Gastrocnemius medialis (tissue), 4 donors: ENCODE data around the gene AXL. TPM values are rescaled to one million over a fixed set of nuclear protein-coding genes. Genes with fewer than 3 reads are reported as not detected.
A peak's percentile ranks its signal among the peaks of the same experiment; 100 is the strongest.

Experiments
- ATAC-seq, 2 donors: fragments of 150-250 bp; one replicate each; pipeline ENCODE4 v1.9.1; 2016
- DNase-seq, 2 donors: peaks; one replicate each; pipeline ENCODE4 v3.0.0-alpha.2; 2019
- H3K27ac ChIP-seq, 4 donors: fragments of 200-600 bp; sonication (generic); 1 replicate in 1 of 4; 2 replicates in 3 of 4; pipeline ENCODE4 v1.5.1; 2016 to 2018; ENCODE audit warnings: mild to moderate bottlenecking in 2 of 4, moderate library complexity in 1 of 4
- H3K27me3 ChIP-seq, 3 donors: fragments of 200-600 bp; sonication (generic) in 2 of 3; 1 replicate in 1 of 3; 2 replicates in 2 of 3; pipeline versions ENCODE4 v1.5.1 to v1.6.0; 2016 to 2019; ENCODE audit warnings: mild to moderate bottlenecking in 1 of 3, moderate library complexity in 1 of 3
- H3K36me3 ChIP-seq, 2 donors: fragments of 200-600 bp; sonication (generic) in 1 of 2; one replicate each; pipeline ENCODE4 v1.5.1; 2017 to 2018
- H3K4me1 ChIP-seq, 2 donors: fragments of 200-600 bp; sonication (generic) in 1 of 2; one replicate each; pipeline ENCODE4 v1.5.1; 2016 to 2017; ENCODE audit warnings: mild to moderate bottlenecking in 2 of 2
- H3K4me3 ChIP-seq, 4 donors: fragments of 200-600 bp; sonication (generic) in 3 of 4; 1 replicate in 1 of 4; 2 replicates in 3 of 4; pipeline ENCODE4 v1.5.1; 2016 to 2019; ENCODE audit warnings: mild to moderate bottlenecking in 2 of 4
- H3K9me3 ChIP-seq, 3 donors: fragments of 200-600 bp; sonication (generic) in 2 of 3; 1 replicate in 1 of 3; 2 replicates in 2 of 3; pipeline ENCODE4 v1.5.1; 2016 to 2019
- POLR2A ChIP-seq, 2 donors: fragments of 450-650 bp; IDR thresholded peaks; one replicate each; pipeline ENCODE4 v1.6.1; 2017; ENCODE audit warnings: antibody characterized with exemption in 2 of 2, mild to moderate bottlenecking in 2 of 2, moderate library complexity in 2 of 2
- in situ Hi-C, 4 donors: fragments of 200-750 bp; cut with MboI; loops; one replicate each; pipeline versions ENCODE4 v1.15.0 to v1.8.0; 2017; ENCODE audit warnings: low sequenced_read_pairs in 4 of 4
- intact Hi-C: fragments of 100-400 bp; cut with DNase I; formaldehyde crosslinking; loops from one replicate; pipeline ENCODE4 v1.15.1; 2023; ENCODE audit warnings: low total_unique reads
- total RNA-seq, 4 donors: library from RNA; depleted of rRNA; stranded (reverse); fragments of >200 nt; gene quantifications; one replicate each; pipeline versions ENCODE4 v1.1.0 to v1.2.3, GENCODE V29; 2016
- TF ChIP-seq, protein P1 (sequence below), 5 experiments: fragments of 450-650 bp in 3 of 5; fragments of 200-600 bp in 2 of 5; sonication (generic) in 2 of 5; IDR thresholded peaks in 4 of 5; conservative IDR thresholded peaks in 1 of 5; 1 replicate in 4 of 5; 2 replicates in 1 of 5; pipeline ENCODE4 v1.5.1; 2016 to 2019; ENCODE audit warnings: antibody characterized with exemption in 5 of 5, mild to moderate bottlenecking in 3 of 5, moderate library complexity in 3 of 5

The AXL gene
- total RNA-seq, 4 donors from 2014 or later = 17.4 to 49.2 (median 37.4) TPM

DNA sequence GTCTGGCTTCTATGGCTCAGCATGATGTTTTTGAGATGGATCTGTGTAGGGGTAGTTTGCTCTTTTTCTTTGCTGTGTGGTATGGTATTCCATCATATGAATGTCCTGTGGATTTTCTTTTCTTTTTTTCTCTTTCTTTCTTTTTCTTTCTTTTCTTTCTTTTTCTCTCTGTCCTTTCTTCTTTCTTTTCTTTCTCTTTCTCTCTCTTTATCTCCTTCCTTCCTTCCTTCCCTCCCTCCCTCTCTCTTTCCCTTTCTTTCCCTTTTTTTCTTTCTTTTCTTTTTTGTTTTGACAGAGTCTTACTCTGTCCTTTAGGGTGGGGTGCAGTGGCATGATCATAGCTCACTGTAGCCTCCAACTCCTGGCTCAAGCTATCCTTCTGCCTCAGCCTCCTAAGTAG lies 36.1 kb downstream of the AXL start:
- in situ Hi-C loops (loop anchor here in 1 of 4 donors (25.0 kb wide), 1 partner anchor 593 kb away; no protein-coding TSS in a partner anchor), intact Hi-C loops (no loop called here)
- ATAC-seq (no peak), DNase-seq (no peak)
- no peak for TF ChIP-seq POLR2A (IDR thresholded peaks at IDR 0.05)
- TF ChIP-seq, protein P1, sequence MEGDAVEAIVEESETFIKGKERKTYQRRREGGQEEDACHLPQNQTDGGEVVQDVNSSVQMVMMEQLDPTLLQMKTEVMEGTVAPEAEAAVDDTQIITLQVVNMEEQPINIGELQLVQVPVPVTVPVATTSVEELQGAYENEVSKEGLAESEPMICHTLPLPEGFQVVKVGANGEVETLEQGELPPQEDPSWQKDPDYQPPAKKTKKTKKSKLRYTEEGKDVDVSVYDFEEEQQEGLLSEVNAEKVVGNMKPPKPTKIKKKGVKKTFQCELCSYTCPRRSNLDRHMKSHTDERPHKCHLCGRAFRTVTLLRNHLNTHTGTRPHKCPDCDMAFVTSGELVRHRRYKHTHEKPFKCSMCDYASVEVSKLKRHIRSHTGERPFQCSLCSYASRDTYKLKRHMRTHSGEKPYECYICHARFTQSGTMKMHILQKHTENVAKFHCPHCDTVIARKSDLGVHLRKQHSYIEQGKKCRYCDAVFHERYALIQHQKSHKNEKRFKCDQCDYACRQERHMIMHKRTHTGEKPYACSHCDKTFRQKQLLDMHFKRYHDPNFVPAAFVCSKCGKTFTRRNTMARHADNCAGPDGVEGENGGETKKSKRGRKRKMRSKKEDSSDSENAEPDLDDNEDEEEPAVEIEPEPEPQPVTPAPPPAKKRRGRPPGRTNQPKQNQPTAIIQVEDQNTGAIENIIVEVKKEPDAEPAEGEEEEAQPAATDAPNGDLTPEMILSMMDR (IDR thresholded peaks at IDR 0.05 in 4 of 5, conservative IDR thresholded peaks at IDR 0.05 in 1 of 5) = no peak
- H3K27ac ChIP-seq = no peak overlapping the region
- H3K36me3 ChIP-seq = no peaks in the 10 kb centered on the region
- H3K9me3 ChIP-seq = no peaks in the 10 kb centered on the region
- H3K27me3 ChIP-seq = no peaks in the 10 kb centered on the region
- no peaks in the 10 kb centered on the region for H3K4me1 ChIP-seq
- H3K4me3 ChIP-seq = no peak overlapping the region

DNA sequence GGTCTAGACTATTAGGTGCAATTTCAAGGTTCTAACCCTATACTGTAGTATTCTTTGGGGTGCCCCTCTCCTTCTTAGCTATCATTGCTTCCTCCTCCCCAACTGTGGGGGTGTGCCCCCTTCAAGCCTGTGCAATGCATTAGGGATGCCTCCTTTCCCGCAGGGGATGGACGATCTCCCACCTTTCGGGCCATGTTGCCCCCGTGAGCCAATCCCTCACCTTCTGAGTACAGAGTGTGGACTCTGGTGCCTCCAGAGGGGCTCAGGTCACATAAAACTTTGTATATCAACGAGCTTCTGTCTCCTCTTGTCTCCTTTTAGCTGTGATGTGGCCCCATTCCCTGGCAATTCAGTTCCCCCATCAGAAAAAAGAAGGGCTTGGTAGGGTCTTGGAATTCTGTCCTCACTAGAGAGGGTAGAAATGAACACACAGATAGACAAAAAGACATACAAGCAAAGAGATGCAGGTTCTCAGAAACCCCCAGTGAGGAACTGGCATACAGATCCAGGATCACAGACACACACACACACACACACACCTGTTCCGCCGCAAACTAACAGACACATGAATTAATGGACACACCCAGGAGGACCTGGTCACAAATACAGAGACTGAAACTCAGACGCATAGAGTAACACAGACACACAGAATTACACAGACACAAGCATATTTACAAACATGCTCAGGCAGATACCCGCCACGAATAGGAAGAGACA lies 42.6 kb downstream of the AXL start:
- Histone ChIP-seq H3K9me3 (no peaks in the 10 kb centered on the region), H3K36me3 (no peaks in the 10 kb centered on the region), H3K4me1 (peaks cover 16 to 19% of the 10 kb centered on the region in 2 donors), H3K27ac (peak overlapping the region; percentile 97 to 100 (median 99)), H3K4me3 (peak overlapping the region; percentile 64 to 91 (median 76)), H3K27me3 (no peaks in the 10 kb centered on the region)
- no peak for ATAC-seq
- TF ChIP-seq, protein P1 (IDR thresholded peaks at IDR 0.05 in 4 of 5, conservative IDR thresholded peaks at IDR 0.05 in 1 of 5) = no peak
- no peak for TF ChIP-seq POLR2A (IDR thresholded peaks at IDR 0.05)
- intact Hi-C loops = loop anchor here (1.0 to 10.0 kb wide), 6 partner anchors 35 to 597 kb away; partner anchors contain the start of genes B9D2 and DMAC2
- no peak for DNase-seq
- in situ Hi-C loops = loop anchor here in 3 of 4 donors (5.0 to 25.0 kb wide), 2 partner anchors 59 to 599 kb away; no protein-coding TSS in a partner anchor

- intact Hi-C loops = loop anchor here (1.0 to 10.0 kb wide), 6 partner anchors 45 to 598 kb away; partner anchors contain the start of genes B9D2, BCKDHA, DMAC2 and EXOSC5
- peak; percentile 88 to 98 for TF ChIP-seq POLR2A (IDR thresholded peaks at IDR 0.05)
- TF ChIP-seq, protein P1 (IDR thresholded peaks at IDR 0.05 in 4 of 5, conservative IDR thresholded peaks at IDR 0.05 in 1 of 5) = no peak
- ATAC-seq (peak; percentile 27 to 85), DNase-seq (peak; percentile 44 to 67)
- Histone ChIP-seq H3K27ac (peak overlapping the region; percentile 97 to 100 (median 99)), H3K4me1 (peaks cover 26 to 32% of the 10 kb centered on the region in 2 donors), H3K9me3 (no peaks in the 10 kb centered on the region), H3K4me3 (peak overlapping the region; percentile 64 to 91 (median 76)), H3K27me3 (no peaks in the 10 kb centered on the region), H3K36me3 (peaks cover 0 to 3% of the 10 kb centered on the region in 2 donors)
- in situ Hi-C loops = loop anchor here in 3 of 4 donors (5.0 to 25.0 kb wide), 2 partner anchors 61 to 601 kb away; no protein-coding TSS in a partner anchor
Measured at GRCh38 chr19:41263042-41263849, 44.2 kb downstream of the AXL start.

DNA sequence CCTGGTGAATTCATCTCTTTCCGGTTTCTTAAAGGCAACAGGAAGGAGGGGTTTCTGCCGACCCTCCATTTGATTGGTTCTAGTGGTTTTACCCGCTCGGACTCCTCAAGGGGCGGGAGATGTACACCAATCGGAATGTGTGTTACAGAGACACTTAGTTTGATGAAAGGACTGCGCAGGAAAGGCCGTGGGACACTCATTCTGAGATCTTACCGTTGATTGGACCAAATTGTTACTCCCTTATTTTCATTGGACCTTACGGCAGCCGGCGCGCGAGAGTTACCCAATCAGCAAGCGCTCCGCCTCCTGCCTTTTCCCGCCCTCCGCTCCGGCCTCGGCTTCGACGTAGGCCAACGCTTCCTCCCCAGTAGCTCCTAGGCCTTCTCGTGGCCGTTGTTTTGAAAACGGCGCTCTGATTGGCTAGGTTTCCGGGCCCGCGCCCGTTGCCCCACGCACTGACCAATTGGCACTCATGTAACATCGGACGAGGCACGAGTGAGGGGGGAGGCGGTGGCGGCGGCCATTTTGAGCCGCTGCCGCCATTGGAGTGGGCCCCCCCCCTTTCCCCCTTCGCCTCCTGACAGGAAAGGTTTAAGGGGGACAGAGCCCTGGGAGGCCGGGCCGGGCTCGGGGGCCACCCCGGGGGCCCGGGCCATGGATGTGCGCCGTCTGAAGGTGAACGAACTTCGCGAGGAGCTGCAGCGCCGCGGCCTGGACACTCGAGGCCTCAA lies 45.0 kb downstream of the AXL start, which contains the start of gene HNRNPUL1:
Gene HNRNPUL1 (plus strand): TSS at position 523 of the 731 bp plus-strand sequence. CDS start 132 bp downstream, at position 655.
- no peaks in the 10 kb centered on the region for H3K9me3 ChIP-seq
- peak; percentile 40 to 81 for ATAC-seq
- in situ Hi-C loops = loop anchor here in 3 of 4 donors (5.0 to 25.0 kb wide), 2 partner anchors 62 to 602 kb away; no protein-coding TSS in a partner anchor

More for the DNA sequence above, 45.0 kb downstream of the AXL start, which contains the start of gene HNRNPUL1:
- peak; percentile 99 for DNase-seq
- H3K27ac ChIP-seq = peak within 1 kb of the TSS; percentile 97 to 100 (median 99)
- no peaks in the 10 kb centered on the region for H3K27me3 ChIP-seq
- TF ChIP-seq POLR2A (IDR thresholded peaks at IDR 0.05) = peak; percentile 39 to 58
- TF ChIP-seq, protein P1 (IDR thresholded peaks at IDR 0.05 in 4 of 5, conservative IDR thresholded peaks at IDR 0.05 in 1 of 5) = peak in 3 of 5 experiments; percentile 26 to 43 (median 37)
- H3K36me3 ChIP-seq = peaks cover 0 to 11% of the 10 kb centered on the region in 2 donors
- intact Hi-C loops = loop anchor here (1.0 to 10.0 kb wide), 7 partner anchors 35 to 599 kb away; partner anchors contain the start of genes B9D2, BCKDHA, DMAC2 and EXOSC5
- peak within 1 kb of the TSS; percentile 64 to 95 (median 87) for H3K4me3 ChIP-seq
- peaks cover 26 to 32% of the 10 kb centered on the region in 2 donors for H3K4me1 ChIP-seq
